ENCODE results near the gene KRT27.

DNA sequence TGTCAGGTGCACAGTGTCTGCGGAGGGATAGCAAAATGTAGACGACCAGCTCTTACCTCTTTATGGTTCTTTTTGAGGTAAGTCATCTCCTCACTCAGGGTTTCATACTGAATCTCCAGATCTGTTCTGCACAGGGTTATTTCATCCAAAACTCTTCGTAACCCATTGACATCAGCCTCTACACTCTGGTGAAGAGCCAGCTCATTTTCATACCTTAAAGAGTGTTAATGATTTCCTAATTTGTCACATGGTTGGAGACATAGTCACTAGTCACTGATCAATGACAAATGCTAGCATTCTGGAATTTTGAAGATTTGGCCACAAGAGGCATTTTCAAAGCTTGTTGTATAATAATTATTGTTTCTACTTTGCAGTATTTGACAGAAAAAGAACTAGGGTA is 28.5 kb downstream of the KRT27 start:
- TF ChIP-seq, protein P1, sequence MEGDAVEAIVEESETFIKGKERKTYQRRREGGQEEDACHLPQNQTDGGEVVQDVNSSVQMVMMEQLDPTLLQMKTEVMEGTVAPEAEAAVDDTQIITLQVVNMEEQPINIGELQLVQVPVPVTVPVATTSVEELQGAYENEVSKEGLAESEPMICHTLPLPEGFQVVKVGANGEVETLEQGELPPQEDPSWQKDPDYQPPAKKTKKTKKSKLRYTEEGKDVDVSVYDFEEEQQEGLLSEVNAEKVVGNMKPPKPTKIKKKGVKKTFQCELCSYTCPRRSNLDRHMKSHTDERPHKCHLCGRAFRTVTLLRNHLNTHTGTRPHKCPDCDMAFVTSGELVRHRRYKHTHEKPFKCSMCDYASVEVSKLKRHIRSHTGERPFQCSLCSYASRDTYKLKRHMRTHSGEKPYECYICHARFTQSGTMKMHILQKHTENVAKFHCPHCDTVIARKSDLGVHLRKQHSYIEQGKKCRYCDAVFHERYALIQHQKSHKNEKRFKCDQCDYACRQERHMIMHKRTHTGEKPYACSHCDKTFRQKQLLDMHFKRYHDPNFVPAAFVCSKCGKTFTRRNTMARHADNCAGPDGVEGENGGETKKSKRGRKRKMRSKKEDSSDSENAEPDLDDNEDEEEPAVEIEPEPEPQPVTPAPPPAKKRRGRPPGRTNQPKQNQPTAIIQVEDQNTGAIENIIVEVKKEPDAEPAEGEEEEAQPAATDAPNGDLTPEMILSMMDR (conservative IDR thresholded peaks at IDR 0.05; ENCODE audit: low read length) = no peak
- TF ChIP-seq EZH2phosphoT487 (IDR thresholded peaks at IDR 0.05; ENCODE audit: borderline replicate concordance, low read depth, low read length) = no peak

Data from OCI-LY7 (cell line).